HepG2 (cell line): ENCODE results near the gene QDPR. TPM values are rescaled to one million over a fixed set of nuclear protein-coding genes. Genes with fewer than 3 reads are reported as not detected.

Experiments used
- ATAC-seq: fragments of 200-7000 bp; cut with Tn5 transposase; 3 replicates; pipeline ENCODE4 v1.9.1; 2020; ENCODE audit warnings: mild to moderate bottlenecking, moderate library complexity
- BruUV-seq: library from RNA; stranded (reverse); fragments of 400-500 nt; replicated peaks from 2 replicates; lab custom pipeline; 2021; lab: Mats Ljungman, UMichigan
- CTCF ChIA-PET: fragments of 300-600 bp; formaldehyde crosslinking; extraction: SDS; loops from one replicate; lab custom pipeline; 2021; ENCODE audit warnings: low total read pairs, inconsistent platforms, low intra/inter-chr PET ratio; lab: Yijun Ruan, JAX
- POLR2A ChIA-PET: fragments of 350-600 bp; sonication (Branson Sonifier 250); formaldehyde crosslinking; loops from one replicate; lab custom pipeline; 2020; ENCODE audit warnings: antibody characterized with exemption, inconsistent platforms; lab: Yijun Ruan, JAX
- DNase-seq: peaks from one replicate; pipeline ENCODE4 v3.0.0-alpha.2; 2015; ENCODE audit warnings: low spot score
- FAIRE-seq: peaks from 3 replicates; lab custom pipeline; 2011; peaks lifted over from hg19 to GRCh38; lab: Jason Lieb, UNC
- H2AFZ ChIP-seq: one replicate; pipeline ENCODE4 v1.6.1; 2011; ENCODE audit warnings: low read length, inconsistent platforms
- H3K27ac ChIP-seq: fragments of 300-600 bp; 3 replicates; pipeline ENCODE4 v1.8.0; 2011; ENCODE audit warnings: mixed run types, mild to moderate bottlenecking, mixed read lengths, low read length, inconsistent platforms; ENCODE audit not compliant: insufficient read depth; ENCODE audit errors: extremely low read length
- H3K27me3 ChIP-seq, 2 experiments: fragments of 200-600 bp in 1 of 2; 2 replicates in 1 of 2; 3 replicates in 1 of 2; pipeline versions ENCODE4 v1.6.0 to v1.8.0; 2011; ENCODE audit warnings: low read length in 2 of 2, mild to moderate bottlenecking in 2 of 2, moderate library complexity in 2 of 2, inconsistent platforms in 1 of 2; ENCODE audit not compliant: insufficient read depth in 2 of 2, control insufficient read depth in 1 of 2
- H3K36me3 ChIP-seq, 2 experiments: fragments of 200-600 bp in 1 of 2; replicated peaks in 1 of 2; 2 replicates in 1 of 2; 3 replicates in 1 of 2; pipeline versions ENCODE4 v1.5.1 to v1.8.0; 2011; ENCODE audit warnings: low read length in 2 of 2, inconsistent platforms in 1 of 2; ENCODE audit not compliant: insufficient read depth in 2 of 2, control insufficient read depth in 1 of 2
- H3K4me1 ChIP-seq: 2 replicates; pipeline ENCODE4 v1.5.1; 2012; ENCODE audit warnings: low read length, inconsistent platforms; ENCODE audit not compliant: insufficient read depth
- H3K4me2 ChIP-seq: 2 replicates; pipeline ENCODE4 v1.6.0; 2011; ENCODE audit warnings: low read depth, low read length, inconsistent platforms
- H3K4me3 ChIP-seq, 3 experiments: fragments of 200-600 bp in 1 of 3; sonication (generic), shearing (Covaris generic) in 1 of 3; replicated peaks in 1 of 3; 2 replicates each; pipeline ENCODE4 v1.5.1; 2011 to 2016; ENCODE audit warnings: low read length in 3 of 3, inconsistent platforms in 2 of 3, low read depth in 2 of 3, mild to moderate bottlenecking in 2 of 3, control low read depth in 1 of 3, mixed read lengths in 1 of 3; ENCODE audit not compliant: insufficient read depth in 1 of 3
- H3K79me2 ChIP-seq: one replicate; pipeline ENCODE4 v1.6.1; 2011; ENCODE audit warnings: low read length, inconsistent platforms; ENCODE audit not compliant: insufficient read depth
- H3K9ac ChIP-seq: 2 replicates; pipeline ENCODE4 v1.6.0; 2011; ENCODE audit warnings: mild to moderate bottlenecking, low read depth, low read length, inconsistent platforms; ENCODE audit not compliant: insufficient read depth
- H3K9me3 ChIP-seq: 2 replicates; pipeline ENCODE4 v1.5.1; 2012; ENCODE audit warnings: mild to moderate bottlenecking, low read length
- H4K20me1 ChIP-seq: 2 replicates; pipeline ENCODE4 v1.6.0; 2011; ENCODE audit warnings: inconsistent platforms, mild to moderate bottlenecking, low read length, moderate library complexity; ENCODE audit not compliant: insufficient read depth
- CHD4 ChIP-seq: fragments of 200-600 bp; sonication (generic); IDR thresholded peaks from 2 replicates; pipeline ENCODE4 v1.7.0; 2017; ENCODE audit warnings: mild to moderate bottlenecking, low read length, borderline replicate concordance
- DDIT3 ChIP-seq: sonication (generic); formaldehyde crosslinking; IDR thresholded peaks from 2 replicates; pipeline ENCODE4 v1.4.0; 2020; ENCODE audit warnings: mild to moderate bottlenecking, missing genetic modification reagents
- FOXO4 ChIP-seq: sonication (generic); formaldehyde crosslinking; conservative IDR thresholded peaks from 2 replicates; pipeline ENCODE4 v1.8.1; 2023; ENCODE audit warnings: missing genetic modification reagents
- FOXP1 ChIP-seq, 2 experiments: fragments of 450-650 bp in 1 of 2; IDR thresholded peaks; 2 replicates each; pipeline ENCODE4 v1.6.1; 2017 to 2018; ENCODE audit warnings: antibody characterized with exemption in 1 of 2
- HNF1A ChIP-seq, 2 experiments: sonication (generic) in 1 of 2; formaldehyde crosslinking in 1 of 2; IDR thresholded peaks; 2 replicates each; pipeline versions ENCODE4 v1.4.0 to v1.6.1; 2016 to 2020; ENCODE audit warnings: borderline replicate concordance in 1 of 2, low read depth in 1 of 2, mild to moderate bottlenecking in 1 of 2, missing genetic modification reagents in 1 of 2
- SP4 ChIP-seq: sonication (generic); formaldehyde crosslinking; IDR thresholded peaks from 2 replicates; pipeline ENCODE4 v1.8.1; 2023; ENCODE audit warnings: mild to moderate bottlenecking, missing genetic modification reagents
- USF2 ChIP-seq, 2 experiments: sonication (generic) in 1 of 2; formaldehyde crosslinking in 1 of 2; IDR thresholded peaks; 2 replicates each; pipeline versions ENCODE4 v1.5.1 to v1.6.1; 2011 to 2020; ENCODE audit warnings: borderline replicate concordance in 1 of 2, low read depth in 1 of 2, low read length in 1 of 2, mild to moderate bottlenecking in 1 of 2, missing genetic modification reagents in 1 of 2, moderate library complexity in 1 of 2
- XBP1 ChIP-seq: sonication (generic); formaldehyde crosslinking; IDR thresholded peaks from 2 replicates; pipeline ENCODE4 v1.5.0; 2020; ENCODE audit warnings: missing genetic modification reagents
- ZNF513 ChIP-seq: sonication (generic); formaldehyde crosslinking; conservative IDR thresholded peaks from 2 replicates; pipeline ENCODE4 v1.5.0; 2020; ENCODE audit warnings: missing genetic modification reagents
- ZSCAN20 ChIP-seq: sonication (generic); formaldehyde crosslinking; IDR thresholded peaks from 2 replicates; pipeline ENCODE4 v1.4.0; 2020; ENCODE audit warnings: missing genetic modification reagents, mild to moderate bottlenecking, borderline replicate concordance
- WGBS: methylation state at CpG from one replicate; pipeline ENCODE4 v1.1.6; 2017; ENCODE audit warnings: low lambda C conversion rate; 5-methylcytosine and 5-hydroxymethylcytosine counted together
- in situ Hi-C: cut with HindIII; loops from 2 replicates; pipeline ENCODE4 v1.10.0; 2017; ENCODE audit warnings: low pct_unique_long_range_greater_than_20kb; ENCODE audit not compliant: extremely low pct_ligation_motif_present
- intact Hi-C: fragments of 100-400 bp; cut with micrococcal nuclease; formaldehyde crosslinking; loops from one replicate; pipeline ENCODE4 v1.10.0; 2022; ENCODE audit not compliant: unreplicated experiment
- polyA plus RNA-seq, 8 experiments: library from polyadenylated mRNA; depleted of rRNA in 3 of 8; stranded (reverse) in 7 of 8; unstranded in 1 of 8; fragments of >200 nt; fragmentation: Illumina TruSeq in 4 of 8; extraction: Trizol in 4 of 8; gene quantifications; 2 replicates each; pipeline versions ENCODE4 v1.2.1 to v1.2.3, GENCODE V29; 2011 to 2016; ENCODE audit warnings: low read depth in 4 of 8, missing spikeins in 1 of 8, mixed read lengths in 1 of 8; ENCODE audit not compliant: insufficient read depth in 1 of 8
- total RNA-seq, 5 experiments: library from RNA; depleted of rRNA; stranded (reverse); fragments of >200 nt; fragmentation: Illumina TruSeq; extraction: Trizol; gene quantifications; 2 replicates each; pipeline ENCODE4 v1.2.3, GENCODE V29; 2016; ENCODE audit warnings: low read depth in 1 of 5

QDPR gene
- total and polyA plus RNA-seq, 2 of the 13 experiments (the other 11 are each of a cell fraction or from before 2014, with no cell fraction given) = 9.9 to 95.5 TPM

GRCh38 chr4:17559709-17560048 is 47.8 kb upstream of the QDPR start:
- DNase-seq (no peak), FAIRE-seq (no peak), ATAC-seq (no peak)
- WGBS = 78% methylated on average over 3 of the region's 3 CpGs
- Histone ChIP-seq H3K9ac (peak overlapping the region; percentile 43), H3K27me3 (no peaks in the 10 kb centered on the region), H3K4me3 (peak overlapping the region in 1 of 3 experiments; percentile 29; a peak in 1 of 6 replicates), H3K9me3 (no peaks in the 10 kb centered on the region), H3K36me3 (no peaks in the 10 kb centered on the region), H3K4me1 (peaks cover 76% of the 10 kb centered on the region), H4K20me1 (no peaks in the 10 kb centered on the region), H2AFZ (no peak overlapping the region), H3K27ac (peak overlapping the region; percentile 90), H3K79me2 (no peaks in the 10 kb centered on the region), H3K4me2 (peak overlapping the region; percentile 25)
- CTCF ChIA-PET = no interaction called here
- POLR2A ChIA-PET = interaction anchor here (1.4 to 5.2 kb wide), 7 partner anchors 9 to 56 kb away, joined by 4 to 49 read pairs (median 10); partner anchors contain the start of genes LAP3 and MED28
- intact Hi-C loops = loop anchor here (1.0 to 2.0 kb wide), 3 partner anchors 15 to 55 kb away; partner anchors contain the start of genes LAP3 and MED28
- no TSS peak for BruUV-seq
- in situ Hi-C loops = loop anchor here (5.0 to 25.0 kb wide), 3 partner anchors 78 to 453 kb away; partner anchors contain the start of gene LCORL
- TF ChIP-seq HNF1A (IDR thresholded peaks at IDR 0.05; ENCODE audit: low read depth) (no peak), HNF1A (CRISPR knock-in tag; IDR thresholded peaks at IDR 0.05; ENCODE audit: borderline replicate concordance) (no peak), DDIT3 (no peak), USF2 (IDR thresholded peaks at IDR 0.05; ENCODE audit: low read depth, low read length) (no peak), USF2 (CRISPR knock-in tag; IDR thresholded peaks at IDR 0.05; ENCODE audit: borderline replicate concordance) (0 out of 2 replicates have a peak, but pooled peaks have one; percentile 8), CHD4 (peak; percentile 12; the same call in 1 of the 2 replicates), FOXO4 (CRISPR knock-in tag) (0 out of 2 replicates have a peak, but pooled peaks have one; percentile 64), FOXP1 (IDR thresholded peaks at IDR 0.05) (no peak), FOXP1 (CRISPR knock-in tag; IDR thresholded peaks at IDR 0.05) (no peak), XBP1 (CRISPR knock-in tag) (no peak), ZSCAN20 (0 out of 2 replicates have a peak, but pooled peaks have one; percentile 9), ZNF513 (no peak), SP4 (CRISPR knock-in tag) (no peak)
